Activated CD8-positive, alpha-beta memory T cell treated with anti-CD3 and anti-CD28 coated beads for 24 hours (primary cell): Measurements from ENCODE around the gene MYADML2.
"Not testable (repeated sequence)": the region's sequence is repeated elsewhere in the genome, so short reads cannot be mapped to it uniquely, and the experiment has no call there.

Source experiments
- DNase-seq: peaks from one replicate; pipeline ENCODE4 v3.0.0-alpha.2; 2020

Gene MYADML2

DNA sequence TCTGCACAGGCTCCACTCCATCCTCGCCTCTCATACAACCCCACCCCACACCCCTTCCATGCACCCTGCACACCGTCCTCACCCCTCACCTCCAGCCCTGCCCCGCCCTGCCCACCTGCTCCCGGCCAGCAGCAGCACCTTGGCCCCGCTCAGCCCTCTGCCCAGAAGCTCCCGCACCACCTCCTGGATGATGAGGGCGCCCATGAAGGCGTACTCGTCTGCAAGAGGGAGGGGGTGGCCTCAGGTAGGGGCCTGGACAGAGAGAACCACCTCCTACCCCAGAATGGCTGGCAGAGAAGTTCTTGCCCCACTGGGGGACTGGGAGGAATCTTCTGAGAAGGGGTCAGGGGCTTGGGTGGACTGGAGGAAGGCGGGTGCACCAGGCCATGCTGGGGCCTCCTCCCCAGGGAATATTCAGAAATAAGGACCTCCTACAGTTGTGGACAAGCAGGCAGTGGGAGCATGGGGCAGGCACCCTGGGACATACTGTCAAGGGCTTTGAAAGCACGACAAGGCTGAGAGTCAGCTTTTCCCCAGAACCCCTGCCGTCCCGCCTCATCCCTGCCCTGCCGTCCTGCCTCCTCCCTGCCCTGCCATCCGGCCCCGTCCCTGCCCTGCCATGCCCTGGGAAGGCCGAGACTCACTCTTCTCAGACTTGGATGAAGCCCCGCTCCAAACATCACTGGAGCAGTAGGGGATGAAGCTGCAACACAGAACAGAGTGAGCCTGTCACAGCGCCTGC is 10.8 kb upstream of the MYADML2 start:
- no peak for DNase-seq

DNA sequence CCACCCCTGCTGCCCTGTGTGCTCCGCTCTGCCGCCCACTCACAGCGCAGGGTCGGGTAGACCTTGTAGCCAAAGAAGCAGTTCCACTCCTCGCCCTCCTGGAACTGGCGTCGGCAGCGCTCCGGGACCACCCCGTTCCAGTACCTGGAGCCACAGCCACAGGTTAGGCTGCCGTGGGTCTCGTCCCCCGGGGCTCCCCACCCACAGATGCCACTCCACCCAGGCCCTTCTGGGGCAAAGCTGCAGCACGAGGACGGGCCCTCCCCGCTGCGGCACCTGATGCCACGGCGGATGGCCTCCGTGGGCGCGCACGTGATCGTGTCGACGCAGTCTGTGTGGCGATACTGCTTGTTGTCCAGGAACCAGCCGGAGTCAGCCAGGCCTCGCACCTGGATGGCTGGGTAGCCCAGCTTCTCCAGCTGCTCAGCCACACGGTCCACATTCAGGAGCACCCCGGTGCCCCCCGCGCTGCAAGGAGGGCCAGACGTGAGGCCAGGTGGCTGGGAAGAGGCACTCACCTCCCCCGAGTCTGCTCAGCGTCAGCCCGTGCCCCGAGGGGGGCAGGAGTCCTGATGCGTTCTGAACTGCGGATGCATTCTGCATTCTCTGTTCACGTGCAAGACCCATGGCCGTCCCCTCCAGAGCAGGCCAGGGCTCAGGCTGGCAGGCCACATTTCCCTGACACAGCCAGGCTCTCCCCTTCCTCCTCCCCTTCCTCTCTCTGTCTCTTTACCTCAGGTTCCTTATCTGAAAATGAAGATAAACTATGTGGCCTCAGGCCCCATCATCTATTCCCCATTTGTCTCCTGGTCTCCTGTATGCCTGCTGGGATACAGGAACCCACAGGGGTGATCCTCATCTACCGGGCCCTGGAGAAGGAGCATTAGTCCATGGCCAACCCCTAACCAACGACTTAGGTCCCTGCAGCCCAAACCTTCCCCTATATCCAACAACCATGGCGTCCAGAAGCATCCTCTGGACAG is 9.9 kb upstream of the MYADML2 start:
- DNase-seq, result no peak

DNA sequence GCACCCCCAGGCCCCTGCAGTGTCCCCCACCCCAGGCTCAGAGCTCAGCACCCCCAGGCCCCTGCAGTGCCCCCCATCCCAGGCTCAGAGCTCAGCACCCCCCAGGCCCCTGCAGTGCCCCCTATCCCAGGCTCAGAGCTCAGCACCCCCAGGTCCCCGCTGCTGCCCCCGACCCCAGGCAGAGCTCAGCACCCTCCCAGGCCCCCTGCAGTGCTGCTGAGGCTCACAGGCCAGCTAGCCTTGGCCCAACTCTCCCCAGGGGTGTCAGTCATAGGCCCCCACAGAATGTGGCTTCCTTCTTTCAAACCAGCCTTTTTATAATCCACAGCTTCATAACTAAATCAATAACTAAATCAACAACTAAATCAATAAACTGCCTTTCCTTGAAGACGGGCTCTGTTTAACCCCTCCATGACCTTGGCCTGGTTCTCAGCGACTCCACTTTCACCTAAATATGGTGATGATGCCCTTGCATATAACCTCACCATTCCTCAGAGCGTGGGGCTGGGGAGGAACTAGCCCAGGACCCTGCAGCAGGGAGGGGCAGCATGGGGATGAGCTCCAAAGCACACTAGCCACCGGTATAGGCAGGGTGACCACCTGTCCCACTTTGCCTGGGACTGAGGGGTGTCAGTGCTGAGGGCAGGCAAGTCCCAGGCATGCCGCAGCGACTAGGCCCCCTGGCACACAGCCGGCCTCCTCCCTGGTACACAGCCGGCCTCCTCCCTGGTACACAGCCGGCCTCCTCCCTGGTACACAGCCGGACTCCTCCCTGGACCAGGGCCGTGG is 8.9 kb upstream of the MYADML2 start:
- no peak for DNase-seq

DNA sequence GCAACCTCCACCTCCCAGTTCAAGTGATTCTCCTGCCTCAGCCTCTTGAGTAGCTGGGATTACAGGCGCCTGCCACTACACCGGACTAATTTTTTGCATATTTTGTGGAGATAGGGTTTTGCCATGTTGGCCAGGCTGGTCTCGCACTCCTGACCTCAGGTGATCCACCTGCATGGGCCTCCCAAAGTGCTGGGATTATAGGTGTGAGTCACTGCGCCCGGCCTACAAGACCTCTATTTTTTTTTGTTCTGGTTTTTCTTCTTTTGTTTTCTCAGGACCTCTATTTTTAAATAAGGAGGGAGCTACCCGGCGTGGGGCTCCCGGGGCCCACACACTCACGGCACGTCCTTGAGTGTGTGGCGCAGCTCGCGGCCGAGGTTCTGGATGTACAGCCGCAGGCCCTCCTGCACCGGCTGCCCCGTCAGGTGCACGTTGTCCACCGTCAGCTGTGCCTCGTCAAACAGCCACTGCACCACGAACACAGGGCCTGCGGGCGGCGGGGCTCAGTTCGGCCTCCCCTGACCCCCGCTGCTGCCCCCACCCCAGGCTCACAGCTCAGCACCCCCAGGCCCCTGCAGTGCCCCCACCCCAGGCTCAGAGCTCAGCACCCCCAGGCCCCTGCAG is 8.1 kb upstream of the MYADML2 start:
- DNase-seq, result no peak

DNA sequence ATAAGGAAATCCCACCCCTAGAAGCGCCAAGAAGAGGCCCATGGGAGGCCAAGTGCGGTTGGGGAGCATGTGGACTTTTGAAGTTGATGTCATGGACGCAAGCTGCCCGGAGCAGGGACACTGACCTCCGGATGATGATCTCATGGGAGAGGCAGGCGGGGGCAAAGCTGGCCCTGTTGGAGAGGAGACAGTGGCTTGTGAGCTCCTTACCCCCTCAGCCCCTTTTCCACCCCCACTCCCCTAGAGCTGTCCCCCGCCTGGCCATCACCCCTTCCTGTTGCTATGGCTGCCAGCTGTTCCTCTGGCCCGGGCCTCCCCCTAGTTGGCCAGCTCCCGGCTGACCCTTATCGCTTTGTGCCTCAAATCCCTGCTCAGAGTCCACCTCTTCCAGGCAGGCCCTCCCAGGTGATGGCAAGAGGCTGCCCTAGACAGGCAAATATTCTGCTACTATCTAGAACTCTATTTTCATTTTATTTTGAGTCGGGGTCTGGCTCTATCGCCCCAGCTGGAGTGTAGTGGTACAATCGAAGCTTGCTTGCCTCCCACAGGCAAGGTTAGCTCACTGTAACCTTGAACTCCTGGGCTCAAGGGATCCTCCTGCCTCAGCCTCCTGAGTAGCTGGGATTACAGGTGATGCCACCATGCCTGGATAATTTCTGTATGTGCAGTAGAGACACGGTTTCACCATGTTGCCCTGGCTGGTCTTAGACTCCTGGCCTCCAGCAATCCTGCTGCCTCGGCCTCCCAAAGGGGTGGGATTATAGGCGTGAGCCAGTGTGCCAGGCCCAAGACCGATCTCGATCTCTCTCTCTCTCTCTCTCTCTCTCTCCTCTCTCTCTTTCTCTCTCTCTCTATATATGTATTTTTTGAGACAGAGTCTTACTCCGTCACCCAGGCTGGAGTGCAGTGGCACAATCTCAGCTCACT is 7.4 kb upstream of the MYADML2 start:
- DNase-seq, result no peak

DNA sequence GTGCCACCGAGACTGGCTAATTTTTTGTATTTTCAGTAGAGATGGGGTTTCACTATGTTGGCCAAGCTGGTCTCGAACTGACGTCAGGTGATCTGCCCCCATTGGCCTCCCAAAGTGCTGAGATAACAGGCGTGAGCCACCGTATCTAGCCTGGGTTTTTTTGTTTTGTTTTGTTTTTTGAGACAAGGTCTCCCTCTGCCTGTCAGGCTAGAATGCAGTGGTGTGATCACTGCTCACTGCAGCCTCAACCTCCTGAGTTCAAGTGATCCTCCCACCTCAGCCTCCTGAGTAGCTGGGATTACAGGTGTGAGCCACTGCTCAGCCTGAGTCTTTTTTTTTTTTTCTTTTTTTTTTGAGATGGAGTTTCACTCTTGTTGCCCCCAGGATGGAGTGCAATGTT is 6.4 kb upstream of the MYADML2 start:
- DNase-seq, result not testable (repeated sequence)

DNA sequence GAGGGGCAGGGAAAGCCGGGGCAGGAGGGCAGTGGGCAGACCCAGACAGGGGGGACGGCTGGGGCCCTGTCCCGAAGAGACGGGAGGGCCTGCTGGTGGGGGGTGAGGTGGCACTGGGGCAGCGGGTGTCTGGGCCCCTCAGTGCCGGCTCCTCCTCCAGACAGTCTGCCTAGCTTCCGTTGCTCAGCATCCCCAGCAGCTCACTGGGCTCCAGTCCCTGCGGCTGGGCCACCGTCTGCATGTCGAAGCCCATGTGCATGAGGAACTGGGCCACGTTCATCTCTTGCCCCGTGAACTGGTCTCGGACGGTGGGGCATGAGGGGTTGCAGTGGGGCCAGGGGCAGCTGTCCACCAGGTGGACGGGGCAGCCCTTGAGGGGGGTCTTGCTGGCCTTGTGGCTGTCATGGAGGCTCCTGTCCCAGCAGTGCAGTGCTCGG is 5.8 kb upstream of the MYADML2 start:
- DNase-seq, result no peak

DNA sequence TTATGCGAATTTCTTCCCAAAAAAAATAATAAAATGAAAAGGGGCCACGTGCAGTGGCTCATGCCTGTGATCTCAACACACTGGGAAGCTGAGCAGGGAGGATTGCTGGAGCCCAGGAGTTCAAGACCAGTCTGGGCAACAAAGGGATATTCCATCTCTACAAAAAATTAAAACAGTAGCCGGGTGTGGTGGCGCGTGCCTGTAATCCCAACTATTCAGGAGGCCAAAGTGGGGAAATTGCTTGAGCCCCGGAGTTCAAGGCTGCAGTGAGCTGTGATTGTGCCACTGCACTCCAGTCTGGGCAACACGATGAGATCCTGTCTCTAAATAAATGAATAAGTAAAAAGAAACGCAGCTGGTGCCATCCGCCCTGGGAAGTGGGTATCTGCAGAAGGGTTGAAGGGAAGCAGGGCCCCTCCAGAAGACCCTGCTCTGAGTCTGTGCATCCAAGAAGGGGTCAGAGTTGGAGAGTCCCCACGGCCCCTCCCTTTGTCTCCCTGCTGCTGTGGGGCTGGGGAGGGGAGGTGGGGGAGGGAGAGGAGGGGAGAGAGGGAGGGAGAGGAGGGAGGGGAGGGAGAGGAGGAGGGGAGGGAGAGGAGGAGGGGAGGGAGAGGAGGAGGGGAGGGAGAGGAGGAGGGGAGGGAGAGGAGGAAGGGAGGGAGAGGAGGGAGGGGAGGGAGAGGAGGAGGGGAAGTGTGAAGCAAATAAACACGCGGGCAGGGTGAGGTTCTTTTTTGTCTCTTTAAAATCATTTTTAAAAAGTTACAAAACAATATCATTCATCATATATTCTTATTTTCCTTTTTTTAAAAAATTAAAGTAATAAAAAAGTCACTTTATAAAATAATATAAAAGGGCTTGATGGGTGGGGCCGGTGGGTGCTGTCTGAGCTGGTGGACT is 5.0 kb upstream of the MYADML2 start:
- no peak for DNase-seq

DNA sequence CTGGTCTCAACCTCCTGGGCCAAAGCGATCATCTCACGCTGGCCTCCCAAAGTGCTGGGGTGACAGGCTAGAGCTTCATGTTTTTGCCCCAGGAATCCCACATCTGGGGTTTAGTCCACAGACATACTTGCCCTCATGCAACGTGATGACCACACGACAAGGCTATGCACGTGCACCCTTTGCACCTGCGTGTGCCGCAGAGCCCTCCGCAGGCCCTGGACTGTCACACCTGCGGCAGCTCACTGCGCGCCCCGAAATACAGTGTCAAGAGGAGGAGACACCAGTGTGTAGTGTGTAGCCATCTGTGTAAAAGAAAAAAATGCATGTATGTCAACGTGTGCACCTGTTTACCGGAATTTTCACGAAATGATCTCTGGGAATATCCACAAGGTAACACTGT is 3.5 kb upstream of the MYADML2 start:
- no peak for DNase-seq

DNA sequence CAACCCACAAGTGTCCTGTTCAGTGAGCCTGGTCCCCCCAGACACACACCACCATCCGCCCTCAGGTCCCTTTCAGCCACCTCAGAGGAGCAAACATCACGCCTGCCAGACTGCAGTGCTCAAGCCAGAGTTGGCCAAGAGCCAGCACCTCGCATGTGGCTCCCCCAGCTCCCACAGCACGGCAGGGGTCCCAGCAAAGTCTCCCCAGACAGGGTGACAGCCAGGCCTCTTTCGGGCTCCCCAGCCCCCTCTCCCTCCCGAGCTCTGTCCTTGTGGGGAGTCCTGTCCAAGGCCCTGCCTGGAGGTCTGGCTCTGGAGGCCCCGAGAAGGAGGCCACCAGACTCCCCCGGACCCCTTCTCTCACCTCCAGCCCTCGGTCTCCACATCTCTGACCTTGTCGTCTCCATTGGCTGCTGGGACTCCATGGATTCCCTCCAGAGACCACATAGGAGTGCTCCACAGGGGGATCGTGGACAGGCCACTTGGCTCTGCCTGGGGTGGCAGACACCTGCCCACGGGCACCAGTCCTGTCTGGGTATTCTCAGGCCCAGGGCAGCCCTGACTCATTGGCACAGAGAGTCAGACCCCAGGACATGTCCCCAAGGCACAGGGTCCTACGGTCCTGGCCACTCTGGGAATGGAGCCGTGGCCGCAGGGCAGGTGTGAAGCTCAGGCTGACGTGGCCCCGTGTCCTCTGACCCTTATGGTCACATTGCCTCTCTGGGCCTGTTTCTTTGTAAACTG is 1.8 kb upstream of the MYADML2 start:
- DNase-seq, result no peak

DNA sequence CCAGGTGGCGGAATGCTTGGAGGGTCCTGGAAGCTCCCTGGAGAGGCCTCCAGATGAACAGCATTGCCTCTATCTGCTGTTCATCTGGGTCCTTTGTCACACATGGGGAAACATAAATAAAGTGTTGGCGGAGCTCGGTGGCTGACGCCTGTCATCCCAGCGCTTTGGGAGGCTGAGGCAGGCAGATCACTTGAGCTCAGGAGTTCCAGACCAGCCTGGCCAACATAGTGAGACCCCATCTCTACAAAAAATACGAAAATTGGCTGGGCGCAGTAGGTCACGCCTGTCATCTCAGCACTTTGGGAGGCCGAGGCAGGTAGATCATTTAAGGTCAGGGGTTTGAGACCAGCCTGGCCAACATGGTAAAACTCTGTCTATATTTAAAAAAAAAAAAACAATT is 2.2 kb downstream of the MYADML2 start:
- DNase-seq, result no peak

DNA sequence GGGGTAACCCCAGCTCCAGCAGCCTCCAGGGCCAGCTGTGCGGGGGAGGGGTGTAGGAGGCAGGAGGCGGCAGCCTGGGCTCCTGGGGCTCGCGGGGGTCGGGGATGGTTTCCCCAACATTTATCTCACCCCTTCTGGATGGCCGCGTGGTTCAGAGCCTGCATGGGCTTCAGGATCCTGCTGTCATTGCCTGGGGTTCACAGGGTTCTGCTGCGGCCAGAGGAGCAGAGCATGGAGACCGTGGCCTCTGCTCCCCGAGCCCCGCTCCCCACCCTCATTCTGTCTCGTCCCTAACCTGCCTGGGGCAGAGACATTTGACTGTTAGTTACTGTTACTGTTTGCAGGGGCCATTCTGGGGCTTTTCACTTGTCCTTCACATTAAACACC is 4.9 kb downstream of the MYADML2 start:
- DNase-seq, result peak; percentile 50

DNA sequence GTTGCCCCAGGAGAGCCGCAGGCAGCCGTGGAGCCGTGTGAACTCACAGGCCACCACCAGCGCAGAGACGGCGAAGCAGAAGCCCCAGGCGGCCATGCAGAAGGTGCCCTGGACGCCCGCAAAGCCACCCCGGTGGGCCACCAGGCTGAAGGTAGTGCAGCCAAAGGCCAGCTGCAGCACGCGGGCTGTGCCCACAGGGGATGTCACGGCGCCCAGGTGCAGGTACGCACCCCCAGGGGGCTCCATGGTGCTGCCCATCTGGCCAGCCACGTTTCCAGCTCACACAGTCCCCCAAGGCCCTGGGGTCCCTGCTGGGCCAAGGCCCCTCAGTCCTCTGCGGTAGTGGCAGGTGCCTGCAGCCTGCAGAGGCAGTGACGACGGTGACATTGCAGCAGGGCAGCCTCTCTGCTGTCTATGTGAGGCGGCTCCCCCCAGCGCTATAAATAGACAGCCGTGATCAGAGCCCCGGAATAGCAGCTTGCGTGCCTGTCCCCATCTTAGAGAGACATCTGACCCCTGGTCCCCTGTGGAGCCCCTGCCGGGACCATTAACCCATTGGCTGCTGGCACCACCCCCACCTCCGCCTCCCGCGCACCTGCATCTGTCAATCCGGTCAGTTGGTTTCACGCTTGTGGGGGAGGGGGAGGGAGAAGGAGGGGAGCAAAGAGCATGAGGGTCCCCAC is 5.4 kb downstream of the MYADML2 start:
- peak; percentile 52 for DNase-seq

DNA sequence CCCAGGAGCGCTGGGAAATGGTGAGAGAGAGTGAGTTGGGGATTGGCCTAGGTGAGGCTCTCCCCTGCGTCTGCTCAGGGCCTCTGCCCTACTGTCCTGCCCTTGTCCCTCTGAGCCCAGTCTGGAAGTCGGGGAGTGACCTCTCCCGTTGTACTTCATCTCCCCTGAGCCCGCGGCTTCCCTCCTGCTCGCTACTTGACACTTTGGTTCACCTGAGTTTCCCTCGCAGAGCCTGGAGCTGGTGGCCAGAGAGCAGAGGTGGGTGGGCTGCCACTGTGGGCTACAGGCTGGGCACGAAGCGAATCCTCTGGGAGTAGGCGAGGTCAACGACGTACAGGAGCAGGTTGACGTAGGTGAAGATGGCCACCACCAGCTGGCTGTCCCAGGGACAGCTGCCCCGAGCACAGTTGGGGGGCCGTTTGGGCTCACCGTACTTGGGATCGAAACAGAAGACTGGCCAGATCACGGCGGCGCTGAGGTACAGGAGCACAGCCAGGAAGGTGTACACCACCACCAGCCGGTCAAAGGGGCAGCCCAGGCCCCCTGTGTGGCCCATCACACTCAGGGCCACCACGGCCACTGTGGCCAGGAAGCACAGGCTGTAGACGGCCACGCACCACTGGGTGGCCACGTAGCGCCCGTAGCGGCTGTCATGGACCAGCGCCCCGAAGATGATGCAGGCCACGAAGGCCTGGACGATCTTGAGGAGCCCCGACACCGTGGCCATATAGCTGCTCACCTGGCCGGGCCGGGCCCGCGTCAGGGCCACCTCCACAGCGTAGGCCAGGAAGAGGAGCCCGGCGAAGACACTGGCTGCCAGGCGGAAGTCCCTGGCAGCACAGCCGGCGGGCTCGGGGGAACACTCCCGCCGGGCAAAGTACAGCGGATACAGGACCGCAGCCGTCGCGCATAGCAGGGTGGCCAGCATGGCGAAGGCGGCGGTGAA is 6.2 kb downstream of the MYADML2 start:
- DNase-seq, result peak; percentile 54

DNA sequence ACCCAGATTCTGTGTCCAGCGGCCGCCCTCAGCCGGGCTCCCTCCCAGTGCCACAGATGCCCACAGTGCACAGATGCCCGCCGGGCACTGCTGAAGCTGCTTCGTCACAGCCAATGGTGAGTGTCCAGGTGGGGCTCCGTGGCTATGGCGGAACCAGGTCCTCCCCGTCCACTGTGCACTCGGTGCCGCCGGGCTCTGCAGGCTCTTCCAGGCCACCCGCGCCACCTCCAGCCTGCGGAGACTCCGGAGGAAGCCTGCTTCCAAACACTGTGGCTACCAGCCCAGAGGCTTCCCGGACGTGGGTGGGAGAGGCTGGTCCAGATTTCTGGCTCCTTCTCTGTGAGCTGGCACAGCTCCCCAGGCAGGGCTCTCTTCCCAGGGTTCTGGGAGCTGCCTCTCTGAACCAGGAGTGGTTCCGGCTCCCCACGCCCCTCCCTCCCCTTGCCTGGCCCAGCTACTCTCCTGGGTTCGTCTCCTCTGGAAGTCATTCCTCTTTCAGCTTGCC is 7.1 kb downstream of the MYADML2 start:
- peak; percentile 55 for DNase-seq

DNA sequence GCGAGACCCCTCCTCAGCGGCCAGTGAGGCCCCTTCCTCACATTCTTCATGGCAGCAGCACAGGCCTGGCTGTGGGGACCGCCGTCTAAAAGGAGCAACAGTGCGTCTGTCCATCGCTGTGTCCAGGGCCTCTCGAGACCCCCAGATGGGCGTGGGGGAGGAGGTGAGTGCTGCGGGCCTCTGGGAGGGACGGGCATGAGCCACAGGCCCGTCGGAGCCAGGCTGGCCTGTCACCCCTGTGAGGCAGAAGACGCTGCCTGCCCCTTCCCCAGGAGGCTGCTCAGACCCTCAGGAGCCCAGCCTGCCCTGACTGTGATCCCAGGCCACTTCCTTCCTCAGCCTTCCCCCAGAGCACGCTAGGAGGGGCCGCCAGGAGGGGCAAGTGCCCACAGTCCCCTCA is 7.8 kb downstream of the MYADML2 start:
- no peak for DNase-seq

DNA sequence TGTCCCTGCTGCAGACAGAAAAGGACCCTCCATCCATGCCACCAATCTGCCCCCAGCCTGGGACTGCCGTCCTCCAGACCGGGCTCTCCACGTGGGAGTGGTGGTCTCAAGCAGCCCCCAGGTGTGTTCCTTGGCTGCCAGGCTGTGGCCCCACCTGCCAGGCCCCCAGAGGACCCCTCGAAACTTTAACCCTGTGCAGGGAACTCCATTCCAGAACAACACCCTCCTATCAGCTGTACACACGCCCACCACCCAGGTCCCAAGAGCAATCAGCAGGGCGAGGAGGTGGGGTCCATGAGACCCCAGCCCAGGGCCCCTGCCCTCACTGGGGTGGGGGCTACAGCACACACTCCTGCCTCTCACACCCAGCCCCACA is 11.3 kb downstream of the MYADML2 start:
- DNase-seq, result no peak
